ENCODE data around the gene OR6V1. TPM values are rescaled to one million over a fixed set of nuclear protein-coding genes. Genes with fewer than 3 reads are reported as not detected.

The OR6V1 gene
- total RNA-seq, 1 donor from 2014 or later, result not detected

DNA sequence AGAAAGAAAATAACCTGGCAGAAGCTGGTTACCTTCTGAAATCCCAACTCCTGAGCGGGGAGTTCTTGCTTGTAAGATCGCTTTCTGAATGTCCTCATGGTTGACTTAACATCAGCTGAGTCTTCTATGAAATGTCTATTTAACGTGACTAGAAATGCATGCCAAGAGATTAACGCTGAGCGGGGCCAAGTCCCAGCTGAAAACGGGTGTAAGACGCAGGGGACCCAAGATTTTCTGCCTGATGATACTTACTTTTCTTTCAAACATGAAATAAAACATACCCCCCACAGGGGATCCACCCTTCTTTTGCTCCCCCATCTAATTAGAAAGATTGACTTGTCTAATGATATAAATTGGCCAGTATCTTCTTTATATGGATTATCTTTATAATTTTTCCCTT, 40.1 kb upstream of the OR6V1 start:
- no peaks in the 10 kb centered on the region for H3K27me3 ChIP-seq
- intact Hi-C loops (cut with DNase I), result no loop called here
- H3K4me1 ChIP-seq, result no peaks in the 10 kb centered on the region
- no peaks in the 10 kb centered on the region for H3K36me3 ChIP-seq
- H3K4me3 ChIP-seq, result no peak overlapping the region
- no peaks in the 10 kb centered on the region for H3K9me3 ChIP-seq
- H3K27ac ChIP-seq, result no peak overlapping the region
- DNase-seq (ENCODE audit: low spot score in 2 of 2), result no peak
- TF ChIP-seq CTCF (IDR thresholded peaks at IDR 0.05), result no peak

- no peaks in the 10 kb centered on the region for H3K4me1 ChIP-seq
- H3K27me3 ChIP-seq, result no peaks in the 10 kb centered on the region
- DNase-seq (ENCODE audit: low spot score in 2 of 2), result no peak
- intact Hi-C loops (cut with DNase I), result no loop called here
- H3K4me3 ChIP-seq, result no peak overlapping the region
- H3K9me3 ChIP-seq, result no peaks in the 10 kb centered on the region
- no peak for TF ChIP-seq CTCF (IDR thresholded peaks at IDR 0.05)
- no peak overlapping the region for H3K27ac ChIP-seq
- no peaks in the 10 kb centered on the region for H3K36me3 ChIP-seq
Measured at GRCh38 chr7:143012409-143012808, 39.7 kb upstream of the OR6V1 start.

DNA sequence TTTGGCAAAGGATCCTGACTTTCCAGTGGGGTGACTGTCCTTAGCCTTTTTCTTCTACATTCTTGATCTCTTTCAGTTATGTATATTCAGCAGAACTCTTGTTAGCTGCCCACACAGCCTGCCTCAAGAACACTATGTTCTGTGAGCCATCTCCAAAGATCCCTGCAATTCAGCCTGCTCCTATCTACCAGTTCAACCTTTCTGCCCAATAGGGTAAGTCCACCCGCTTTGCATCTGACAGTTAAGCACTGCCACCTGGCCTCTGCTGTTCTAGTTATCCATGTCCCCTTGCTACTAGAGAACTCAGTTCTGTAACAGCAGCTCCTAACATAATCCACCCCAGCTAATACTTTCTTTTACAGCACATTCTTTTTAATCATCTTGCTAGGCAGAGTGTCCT, 38.7 kb upstream of the OR6V1 start:
- H3K4me1 ChIP-seq, result no peaks in the 10 kb centered on the region
- no peak for DNase-seq (ENCODE audit: low spot score in 2 of 2)
- no peaks in the 10 kb centered on the region for H3K9me3 ChIP-seq
- TF ChIP-seq CTCF (IDR thresholded peaks at IDR 0.05), result no peak
- H3K4me3 ChIP-seq, result no peak overlapping the region
- H3K27ac ChIP-seq, result no peak overlapping the region
- intact Hi-C loops (cut with DNase I), result no loop called here
- no peaks in the 10 kb centered on the region for H3K27me3 ChIP-seq
- H3K36me3 ChIP-seq, result no peaks in the 10 kb centered on the region

GRCh38 chr7:143013893-143014292, 38.2 kb upstream of the OR6V1 start:
- H3K27ac ChIP-seq, result no peak overlapping the region
- H3K27me3 ChIP-seq, result no peaks in the 10 kb centered on the region
- no peak for DNase-seq (ENCODE audit: low spot score in 2 of 2)
- intact Hi-C loops (cut with DNase I), result no loop called here
- H3K9me3 ChIP-seq, result no peaks in the 10 kb centered on the region
- no peak for TF ChIP-seq CTCF (IDR thresholded peaks at IDR 0.05)
- H3K36me3 ChIP-seq, result no peaks in the 10 kb centered on the region
- H3K4me3 ChIP-seq, result no peak overlapping the region
- no peaks in the 10 kb centered on the region for H3K4me1 ChIP-seq

GRCh38 chr7:143015084-143015483, 37.1 kb upstream of the OR6V1 start:
- Histone ChIP-seq H3K27me3 (no peaks in the 10 kb centered on the region), H3K4me1 (no peaks in the 10 kb centered on the region), H3K36me3 (no peaks in the 10 kb centered on the region), H3K27ac (no peak overlapping the region), H3K4me3 (no peak overlapping the region), H3K9me3 (no peaks in the 10 kb centered on the region)
- intact Hi-C loops (cut with DNase I), result no loop called here
- no peak for DNase-seq (ENCODE audit: low spot score in 2 of 2)
- TF ChIP-seq CTCF (IDR thresholded peaks at IDR 0.05), result no peak

- no peak for TF ChIP-seq CTCF (IDR thresholded peaks at IDR 0.05)
- Histone ChIP-seq H3K9me3 (no peaks in the 10 kb centered on the region), H3K27me3 (no peaks in the 10 kb centered on the region), H3K4me1 (no peaks in the 10 kb centered on the region), H3K4me3 (no peak overlapping the region), H3K36me3 (no peaks in the 10 kb centered on the region), H3K27ac (no peak overlapping the region)
- no peak for DNase-seq (ENCODE audit: low spot score in 2 of 2)
- intact Hi-C loops (cut with DNase I), result no loop called here
Measured at GRCh38 chr7:143015926-143016490, 36.1 kb upstream of the OR6V1 start.
